ENCODE measurements around the gene NR3C2.

GRCh38 chr4:148253768-148254167 lies 188.4 kb downstream of the NR3C2 start:
- TF ChIP-seq SIN3A (IDR thresholded peaks at IDR 0.05; ENCODE audit: borderline replicate concordance, insufficient read depth, low read depth, low read length) (no peak), POLR2AphosphoS5 (IDR thresholded peaks at IDR 0.05; ENCODE audit: low read depth, low read length) (no peak), CTCF (IDR thresholded peaks at IDR 0.05) (no peak), TCF7L2 (IDR thresholded peaks at IDR 0.05; ENCODE audit: low read depth, low read length) (no peak)

Measured in Panc1 (cell line).